Uterus (tissue), 4 donors: ENCODE results near the gene TDRD9. TPM values are rescaled to one million over a fixed set of nuclear protein-coding genes. Genes with fewer than 3 reads are reported as not detected.
"Not testable (repeated sequence)": the region's sequence is repeated elsewhere in the genome, so short reads cannot be mapped to it uniquely, and the experiment has no call there.

Experiments
- DNase-seq, 2 donors: peaks; one replicate each; pipeline ENCODE4 v3.0.0-alpha.2; 2019 to 2020
- H3K27ac ChIP-seq, 2 donors: fragments of 200-600 bp; sonication (generic); 1 replicate in 1 of 2; 2 replicates in 1 of 2; pipeline ENCODE4 v1.5.1; 2016 to 2018
- H3K27me3 ChIP-seq, 2 donors: fragments of 200-600 bp; sonication (generic); one replicate each; pipeline ENCODE4 v1.5.1; 2018 to 2019; ENCODE audit warnings: control low read depth in 1 of 2
- H3K36me3 ChIP-seq, 2 donors: fragments of 200-600 bp; sonication (generic); one replicate each; pipeline ENCODE4 v1.5.1; 2019; ENCODE audit warnings: control low read depth in 1 of 2
- H3K4me1 ChIP-seq, 2 donors: fragments of 200-600 bp; sonication (generic); one replicate each; pipeline ENCODE4 v1.5.1; 2018 to 2019; ENCODE audit warnings: control low read depth in 1 of 2
- H3K4me3 ChIP-seq, 2 donors: fragments of 200-600 bp; sonication (generic); 1 replicate in 1 of 2; 2 replicates in 1 of 2; pipeline ENCODE4 v1.5.1; 2018 to 2019; ENCODE audit warnings: mild to moderate bottlenecking in 1 of 2
- H3K9me3 ChIP-seq, 2 donors: fragments of 200-600 bp; sonication (generic); one replicate each; pipeline ENCODE4 v1.5.1; 2019; ENCODE audit warnings: control low read depth in 1 of 2
- POLR2A ChIP-seq, 2 donors: fragments of 450-650 bp; IDR thresholded peaks; one replicate each; pipeline ENCODE4 v1.6.1; 2016; ENCODE audit warnings: antibody characterized with exemption in 2 of 2, mild to moderate bottlenecking in 1 of 2, moderate library complexity in 1 of 2
- intact Hi-C: fragments of 100-400 bp; cut with DNase I; formaldehyde crosslinking; loops from one replicate; pipeline ENCODE4 v1.15.1; 2023; ENCODE audit warnings: low total_unique reads
- total RNA-seq, 4 donors: library from RNA; depleted of rRNA in 3 of 4; stranded (reverse); fragments of >200 nt in 3 of 4; gene quantifications; one replicate each; pipeline versions ENCODE4 v1.1.0 to v1.2.4, GENCODE V29; 2014 to 2023
- TF ChIP-seq, protein P1 (sequence below), 4 experiments: fragments of 200-600 bp in 2 of 4; fragments of 450-650 bp in 2 of 4; sonication (generic) in 2 of 4; IDR thresholded peaks; one replicate each; pipeline ENCODE4 v1.5.1; 2016 to 2019; ENCODE audit warnings: antibody characterized with exemption in 4 of 4, mild to moderate bottlenecking in 2 of 4, moderate library complexity in 1 of 4
- donor health status: DM: yes; HTN: yes; CAD: no.

The TDRD9 gene
- total RNA-seq, 4 donors from 2014 or later: 0.85 to 1.8 TPM; not detected in 2

DNA sequence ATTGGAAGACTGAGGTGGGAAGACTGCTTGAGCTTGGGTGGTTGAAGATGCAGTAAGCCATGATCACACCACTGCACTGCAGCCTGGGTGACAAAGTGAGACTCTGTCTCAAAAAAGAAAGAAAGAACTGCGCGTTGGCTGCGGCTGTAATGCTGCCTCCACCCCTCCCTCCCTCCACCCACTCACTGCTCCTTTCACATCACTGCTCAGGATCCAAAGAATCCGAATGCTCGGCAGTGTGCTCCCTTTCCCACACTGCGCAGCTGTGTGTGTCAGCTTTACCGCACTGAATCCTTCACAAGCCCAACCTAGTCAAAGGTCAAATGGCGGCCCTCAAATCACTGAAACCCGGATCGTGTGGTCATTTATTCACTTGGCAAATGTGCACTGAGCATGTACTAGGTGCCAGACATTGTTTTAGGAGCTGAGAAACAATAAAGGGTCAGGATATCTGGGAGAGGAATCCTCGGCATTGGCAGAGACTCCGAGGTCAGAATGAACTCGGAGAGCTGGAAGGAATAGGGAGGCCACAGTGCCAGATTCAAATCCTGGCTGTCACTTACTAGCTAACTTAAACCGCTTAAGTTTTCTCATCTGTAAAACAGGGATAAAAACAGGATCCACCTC, 11.5 kb upstream of the TDRD9 start:
- H3K36me3 ChIP-seq: no peaks in the 10 kb centered on the region
- no peak overlapping the region for H3K4me3 ChIP-seq
- no peaks in the 10 kb centered on the region for H3K27me3 ChIP-seq
- no peak for TF ChIP-seq POLR2A (IDR thresholded peaks at IDR 0.05)
- TF ChIP-seq, protein P1, sequence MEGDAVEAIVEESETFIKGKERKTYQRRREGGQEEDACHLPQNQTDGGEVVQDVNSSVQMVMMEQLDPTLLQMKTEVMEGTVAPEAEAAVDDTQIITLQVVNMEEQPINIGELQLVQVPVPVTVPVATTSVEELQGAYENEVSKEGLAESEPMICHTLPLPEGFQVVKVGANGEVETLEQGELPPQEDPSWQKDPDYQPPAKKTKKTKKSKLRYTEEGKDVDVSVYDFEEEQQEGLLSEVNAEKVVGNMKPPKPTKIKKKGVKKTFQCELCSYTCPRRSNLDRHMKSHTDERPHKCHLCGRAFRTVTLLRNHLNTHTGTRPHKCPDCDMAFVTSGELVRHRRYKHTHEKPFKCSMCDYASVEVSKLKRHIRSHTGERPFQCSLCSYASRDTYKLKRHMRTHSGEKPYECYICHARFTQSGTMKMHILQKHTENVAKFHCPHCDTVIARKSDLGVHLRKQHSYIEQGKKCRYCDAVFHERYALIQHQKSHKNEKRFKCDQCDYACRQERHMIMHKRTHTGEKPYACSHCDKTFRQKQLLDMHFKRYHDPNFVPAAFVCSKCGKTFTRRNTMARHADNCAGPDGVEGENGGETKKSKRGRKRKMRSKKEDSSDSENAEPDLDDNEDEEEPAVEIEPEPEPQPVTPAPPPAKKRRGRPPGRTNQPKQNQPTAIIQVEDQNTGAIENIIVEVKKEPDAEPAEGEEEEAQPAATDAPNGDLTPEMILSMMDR (IDR thresholded peaks at IDR 0.05): no peak
- H3K27ac ChIP-seq: no peak overlapping the region
- H3K9me3 ChIP-seq: no peaks in the 10 kb centered on the region
- peak in 1 of 2 donors; percentile 29 for DNase-seq
- no peaks in the 10 kb centered on the region for H3K4me1 ChIP-seq
- intact Hi-C loops: no loop called here

DNA sequence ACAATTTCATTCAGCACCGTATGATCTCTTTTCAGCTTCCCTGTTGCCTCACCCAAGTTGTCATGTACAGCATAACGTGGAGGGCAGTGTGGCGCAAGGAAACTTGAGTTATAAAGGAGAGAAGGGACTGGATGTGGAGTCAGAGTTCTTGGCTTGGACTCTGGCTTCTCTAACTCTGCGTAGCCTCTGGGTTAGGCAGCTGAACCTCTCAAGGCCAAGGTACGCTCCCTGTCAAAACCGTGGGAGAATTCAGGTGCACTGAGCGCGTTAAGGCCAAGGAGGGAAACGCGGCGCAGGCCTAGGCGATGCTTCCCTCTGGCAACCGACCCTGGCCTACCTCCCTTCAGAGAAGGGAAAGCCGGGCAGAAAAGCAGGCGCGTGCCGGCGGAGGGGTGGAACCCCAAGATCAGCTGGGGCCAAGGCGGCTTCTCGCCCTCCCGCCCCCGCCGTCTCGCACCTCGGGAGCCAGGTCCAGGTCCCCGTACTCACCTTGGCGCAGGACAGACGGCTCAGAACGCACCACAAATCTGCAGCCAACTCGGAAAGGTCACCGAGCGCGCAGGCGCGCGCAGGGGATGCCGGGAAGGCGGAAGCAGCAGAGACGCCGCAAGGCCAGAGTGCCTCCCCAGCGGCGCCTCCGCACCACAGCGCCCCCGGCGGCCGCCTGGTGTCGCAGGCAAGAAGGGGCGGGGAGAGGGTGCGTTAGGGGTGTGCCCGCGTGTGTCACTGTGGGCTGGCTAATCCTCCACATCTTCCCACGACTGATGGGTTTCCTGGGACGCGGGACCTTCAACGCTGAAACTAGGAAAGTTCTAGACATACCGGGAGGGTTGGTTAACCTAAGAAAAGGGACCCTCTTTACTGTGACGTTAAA, 7.0 kb upstream of the TDRD9 start:
- Histone ChIP-seq H3K27ac (peak overlapping the region; percentile 78 to 79), H3K36me3 (no peaks in the 10 kb centered on the region), H3K9me3 (no peaks in the 10 kb centered on the region), H3K27me3 (peaks cover 7 to 8% of the 10 kb centered on the region in 2 donors), H3K4me3 (peak overlapping the region; percentile 93 to 97), H3K4me1 (no peaks in the 10 kb centered on the region)
- intact Hi-C loops: no loop called here
- TF ChIP-seq POLR2A (IDR thresholded peaks at IDR 0.05): peak in 1 of 2 donors; percentile 65
- TF ChIP-seq, protein P1 (IDR thresholded peaks at IDR 0.05): peak; percentile 97 to 99 (median 98)
- peak; percentile 82 to 94 for DNase-seq

DNA sequence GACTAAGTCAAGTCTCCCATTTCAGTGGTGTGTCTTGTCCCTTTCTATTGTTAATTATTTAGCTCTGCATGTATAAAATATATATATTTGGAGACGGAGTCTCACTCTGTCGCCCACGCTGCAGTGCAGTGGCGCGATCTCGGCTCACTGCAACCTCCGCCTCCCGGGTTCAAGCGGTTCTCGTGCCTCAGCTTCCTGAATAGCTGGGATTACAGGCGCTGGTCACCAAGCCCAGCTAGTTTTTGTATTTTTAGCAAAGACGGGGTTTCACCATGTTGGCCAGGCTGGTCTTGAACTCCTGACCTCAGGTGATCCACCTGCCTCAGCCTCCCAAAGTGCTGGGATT, 6.4 kb upstream of the TDRD9 start:
- intact Hi-C loops, H3K9me3 ChIP-seq, H3K27me3 ChIP-seq, H3K36me3 ChIP-seq, H3K4me1 ChIP-seq, DNase-seq, H3K27ac ChIP-seq: not testable (repeated sequence)
- H3K4me3 ChIP-seq: peak overlapping the region; percentile 93 to 97

DNA sequence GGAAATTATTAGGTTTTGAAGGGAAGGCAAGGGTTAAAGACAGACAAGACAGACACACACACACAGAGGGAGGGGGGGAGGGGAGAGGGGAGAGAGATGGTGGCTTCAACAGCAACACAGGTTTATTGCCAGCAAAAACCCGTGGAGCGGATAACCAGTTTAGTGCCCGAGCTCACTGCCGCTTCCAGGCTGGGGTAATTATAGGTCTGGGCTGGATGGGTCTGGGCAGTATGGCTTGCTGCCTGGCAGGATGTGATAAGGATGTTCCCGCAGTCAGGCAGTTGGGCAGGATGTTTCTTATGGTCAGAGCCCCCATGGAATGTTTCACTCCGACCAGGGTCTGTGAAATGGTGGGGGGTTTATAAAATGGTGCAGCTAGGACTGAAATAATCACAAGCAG, 4.4 kb upstream of the TDRD9 start:
- Histone ChIP-seq H3K27ac (no peak overlapping the region), H3K36me3 (no peaks in the 10 kb centered on the region), H3K27me3 (peaks cover 7 to 8% of the 10 kb centered on the region in 2 donors), H3K9me3 (no peaks in the 10 kb centered on the region), H3K4me3 (no peak overlapping the region), H3K4me1 (no peaks in the 10 kb centered on the region)
- TF ChIP-seq POLR2A (IDR thresholded peaks at IDR 0.05): no peak
- TF ChIP-seq, protein P1 (IDR thresholded peaks at IDR 0.05): no peak
- intact Hi-C loops: no loop called here
- DNase-seq: no peak

DNA sequence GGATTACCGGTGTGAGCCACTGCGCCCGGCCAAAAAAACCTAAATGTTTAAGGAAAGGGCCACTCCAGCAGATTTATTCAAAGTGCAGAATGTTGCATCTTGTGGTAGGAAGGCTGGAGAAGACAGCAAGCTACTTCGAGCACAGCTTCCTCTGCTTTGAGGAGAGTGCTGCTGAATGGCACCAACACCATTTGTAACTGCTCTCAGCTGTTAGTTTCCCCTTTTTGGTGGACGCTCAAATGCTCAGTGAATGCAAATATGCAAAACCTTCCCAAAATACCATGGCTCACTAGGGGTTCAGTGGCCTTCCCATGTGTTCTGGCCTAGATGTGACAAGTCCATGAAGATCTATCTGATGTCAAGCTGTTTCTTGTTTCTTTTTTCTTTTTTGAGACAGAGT, 2.9 kb upstream of the TDRD9 start:
- no peaks in the 10 kb centered on the region for H3K9me3 ChIP-seq
- H3K36me3 ChIP-seq: no peaks in the 10 kb centered on the region
- no peaks in the 10 kb centered on the region for H3K4me1 ChIP-seq
- no peak overlapping the region for H3K4me3 ChIP-seq
- DNase-seq: no peak
- no peak overlapping the region for H3K27ac ChIP-seq
- TF ChIP-seq, protein P1 (IDR thresholded peaks at IDR 0.05): no peak
- TF ChIP-seq POLR2A (IDR thresholded peaks at IDR 0.05): no peak
- intact Hi-C loops: no loop called here
- peaks cover 7 to 8% of the 10 kb centered on the region in 2 donors for H3K27me3 ChIP-seq
